Nephron (organoid): ENCODE results near the gene CRTC3.
A peak's percentile ranks its signal among the peaks of the same experiment; 100 is the strongest.

Experiments used
- H3K27ac Mint-ChIP-seq, 3 experiments: 2 replicates each; pipeline ENCODE4 v1.8.0; 2020; ENCODE audit warnings: mixed read lengths in 3 of 3, mild to moderate bottlenecking in 2 of 3, moderate library complexity in 1 of 3
- H3K27me3 Mint-ChIP-seq: 2 replicates; pipeline ENCODE4 v1.8.0; 2021; ENCODE audit warnings: low read depth, mild to moderate bottlenecking, moderate library complexity, mixed read lengths
- H3K36me3 Mint-ChIP-seq: 2 replicates; pipeline ENCODE4 v1.8.0; 2020; ENCODE audit warnings: low read depth, mixed read lengths
- H3K4me1 Mint-ChIP-seq: 2 replicates; pipeline ENCODE4 v1.8.0; 2020; ENCODE audit warnings: mixed read lengths
- H3K4me3 Mint-ChIP-seq, 3 experiments: 2 replicates each; pipeline ENCODE4 v1.8.0; 2020; ENCODE audit warnings: mild to moderate bottlenecking in 3 of 3, mixed read lengths in 3 of 3, moderate library complexity in 2 of 3
- H3K9me3 Mint-ChIP-seq: 2 replicates; pipeline ENCODE4 v1.8.0; 2020; ENCODE audit warnings: mixed read lengths
- TF ChIP-seq, protein P1 (sequence below), 3 experiments: fragments of 200-600 bp; sonication (generic); IDR thresholded peaks; one replicate each; pipeline ENCODE4 v1.5.0; 2021; ENCODE audit warnings: antibody characterized with exemption in 3 of 3; ENCODE audit not compliant: unreplicated experiment in 3 of 3

The CRTC3 gene

DNA sequence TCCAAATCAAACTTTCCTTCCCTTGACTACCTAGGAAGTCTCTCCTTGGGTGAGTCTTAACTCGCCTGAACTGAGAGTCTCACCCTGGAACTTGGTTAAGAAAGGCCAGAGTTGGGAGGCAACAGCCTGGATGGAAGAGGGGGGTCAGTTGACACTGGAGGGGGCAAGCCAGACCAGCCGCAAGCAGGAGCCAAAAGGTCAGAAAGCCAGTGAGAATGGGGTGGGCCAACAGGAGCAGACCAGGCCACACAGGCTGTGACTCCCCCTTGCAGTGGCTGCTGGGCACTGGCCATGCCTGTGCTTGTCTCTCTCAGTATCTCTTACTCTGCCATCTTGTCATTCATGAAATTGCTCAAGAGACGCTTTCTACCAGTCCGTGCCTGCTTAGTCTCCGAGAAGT lies 32.9 kb downstream of the CRTC3 start:
- Mint-ChIP-seq H3K9me3 (peaks cover 10% of the 10 kb centered on the region), H3K4me3 (no peak overlapping the region), H3K36me3 (peaks cover 51% of the 10 kb centered on the region), H3K4me1 (peaks cover 47% of the 10 kb centered on the region), H3K27me3 (no peaks in the 10 kb centered on the region), H3K27ac (peak overlapping the region in 1 of 3 experiments; percentile 88)
- TF ChIP-seq, protein P1, sequence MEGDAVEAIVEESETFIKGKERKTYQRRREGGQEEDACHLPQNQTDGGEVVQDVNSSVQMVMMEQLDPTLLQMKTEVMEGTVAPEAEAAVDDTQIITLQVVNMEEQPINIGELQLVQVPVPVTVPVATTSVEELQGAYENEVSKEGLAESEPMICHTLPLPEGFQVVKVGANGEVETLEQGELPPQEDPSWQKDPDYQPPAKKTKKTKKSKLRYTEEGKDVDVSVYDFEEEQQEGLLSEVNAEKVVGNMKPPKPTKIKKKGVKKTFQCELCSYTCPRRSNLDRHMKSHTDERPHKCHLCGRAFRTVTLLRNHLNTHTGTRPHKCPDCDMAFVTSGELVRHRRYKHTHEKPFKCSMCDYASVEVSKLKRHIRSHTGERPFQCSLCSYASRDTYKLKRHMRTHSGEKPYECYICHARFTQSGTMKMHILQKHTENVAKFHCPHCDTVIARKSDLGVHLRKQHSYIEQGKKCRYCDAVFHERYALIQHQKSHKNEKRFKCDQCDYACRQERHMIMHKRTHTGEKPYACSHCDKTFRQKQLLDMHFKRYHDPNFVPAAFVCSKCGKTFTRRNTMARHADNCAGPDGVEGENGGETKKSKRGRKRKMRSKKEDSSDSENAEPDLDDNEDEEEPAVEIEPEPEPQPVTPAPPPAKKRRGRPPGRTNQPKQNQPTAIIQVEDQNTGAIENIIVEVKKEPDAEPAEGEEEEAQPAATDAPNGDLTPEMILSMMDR (IDR thresholded peaks at IDR 0.05; ENCODE audit: unreplicated experiment in 3 of 3): no peak

- peaks cover 39% of the 10 kb centered on the region for H3K4me1 Mint-ChIP-seq
- TF ChIP-seq, protein P1 (IDR thresholded peaks at IDR 0.05; ENCODE audit: unreplicated experiment in 3 of 3): no peak
- peaks cover 14% of the 10 kb centered on the region for H3K9me3 Mint-ChIP-seq
- no peaks in the 10 kb centered on the region for H3K27me3 Mint-ChIP-seq
- peaks cover 57% of the 10 kb centered on the region for H3K36me3 Mint-ChIP-seq
- peak overlapping the region in 2 of 3 experiments; percentile 41 to 66 for H3K27ac Mint-ChIP-seq
- H3K4me3 Mint-ChIP-seq: no peak overlapping the region
Measured at GRCh38 chr15:90563463-90563862, 33.7 kb downstream of the CRTC3 start.

- Mint-ChIP-seq H3K27ac (peak overlapping the region in 2 of 3 experiments; percentile 41 to 66), H3K4me1 (peaks cover 36% of the 10 kb centered on the region), H3K27me3 (no peaks in the 10 kb centered on the region), H3K9me3 (peaks cover 14% of the 10 kb centered on the region), H3K4me3 (no peak overlapping the region), H3K36me3 (peaks cover 59% of the 10 kb centered on the region)
- TF ChIP-seq, protein P1 (IDR thresholded peaks at IDR 0.05; ENCODE audit: unreplicated experiment in 3 of 3): no peak
Measured at GRCh38 chr15:90564051-90564450, 34.3 kb downstream of the CRTC3 start.

- peaks cover 36% of the 10 kb centered on the region for H3K4me1 Mint-ChIP-seq
- H3K27me3 Mint-ChIP-seq: no peaks in the 10 kb centered on the region
- peak overlapping the region in 1 of 3 experiments; percentile 16 for H3K27ac Mint-ChIP-seq
- H3K9me3 Mint-ChIP-seq: peaks cover 14% of the 10 kb centered on the region
- H3K4me3 Mint-ChIP-seq: no peak overlapping the region
- H3K36me3 Mint-ChIP-seq: peaks cover 54% of the 10 kb centered on the region
- TF ChIP-seq, protein P1 (IDR thresholded peaks at IDR 0.05; ENCODE audit: unreplicated experiment in 3 of 3): no peak
Measured at GRCh38 chr15:90564590-90564989, 34.9 kb downstream of the CRTC3 start.

DNA sequence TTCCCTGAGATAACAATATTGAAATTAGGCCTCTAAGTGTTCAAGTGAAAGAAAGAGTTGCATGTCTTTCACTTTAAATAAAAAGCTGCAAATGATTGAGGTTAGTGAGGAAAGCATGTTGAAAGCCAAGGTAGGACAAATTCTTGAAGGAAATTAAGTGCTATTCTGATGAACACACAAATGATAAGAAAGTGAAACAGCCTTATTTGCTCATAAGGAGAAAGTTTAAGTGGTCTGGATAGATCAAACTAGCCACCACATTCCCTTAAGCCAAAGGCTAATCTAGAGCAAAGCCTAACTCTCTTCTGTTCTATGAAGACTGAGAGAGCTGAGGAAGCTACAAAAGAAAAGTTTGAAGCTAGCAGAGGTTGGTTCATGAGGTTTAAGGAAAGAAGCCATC lies 36.1 kb downstream of the CRTC3 start:
- TF ChIP-seq, protein P1 (IDR thresholded peaks at IDR 0.05; ENCODE audit: unreplicated experiment in 3 of 3): no peak
- Mint-ChIP-seq H3K27ac (no peak overlapping the region), H3K4me3 (no peak overlapping the region), H3K9me3 (peaks cover 14% of the 10 kb centered on the region), H3K4me1 (peaks cover 23% of the 10 kb centered on the region), H3K27me3 (no peaks in the 10 kb centered on the region), H3K36me3 (peaks cover 52% of the 10 kb centered on the region)

DNA sequence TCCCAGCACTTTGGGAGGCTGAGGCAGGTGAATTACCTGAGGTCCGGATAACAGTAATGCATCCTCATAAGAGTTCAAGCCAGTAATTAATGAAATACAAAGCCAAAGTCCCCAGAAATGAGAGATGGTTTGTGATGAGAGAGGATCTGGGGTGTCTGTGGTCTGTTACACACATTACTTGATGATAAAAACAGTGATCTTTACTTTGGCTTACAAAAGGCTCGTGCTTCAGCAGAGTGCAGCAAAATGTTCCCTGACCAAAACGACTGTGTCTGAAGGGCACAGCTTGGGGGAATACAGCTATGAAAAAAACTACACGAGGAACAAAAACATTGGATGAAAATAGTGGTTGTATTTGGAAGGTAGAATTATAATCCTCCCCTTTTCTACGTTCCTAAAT lies 40.9 kb downstream of the CRTC3 start:
- Mint-ChIP-seq H3K27me3 (no peaks in the 10 kb centered on the region), H3K4me3 (no peak overlapping the region), H3K27ac (no peak overlapping the region), H3K36me3 (peaks cover 48% of the 10 kb centered on the region), H3K4me1 (no peaks in the 10 kb centered on the region), H3K9me3 (peaks cover 25% of the 10 kb centered on the region)
- TF ChIP-seq, protein P1 (IDR thresholded peaks at IDR 0.05; ENCODE audit: unreplicated experiment in 3 of 3): no peak
